ENCODE data around the gene TIMM10. TPM values are rescaled to one million over a fixed set of nuclear protein-coding genes. Genes with fewer than 3 reads are reported as not detected.

Gene TIMM10
- total and polyA plus RNA-seq, 11 donors, result 36.6 to 135 (median 46.4) TPM

DNA sequence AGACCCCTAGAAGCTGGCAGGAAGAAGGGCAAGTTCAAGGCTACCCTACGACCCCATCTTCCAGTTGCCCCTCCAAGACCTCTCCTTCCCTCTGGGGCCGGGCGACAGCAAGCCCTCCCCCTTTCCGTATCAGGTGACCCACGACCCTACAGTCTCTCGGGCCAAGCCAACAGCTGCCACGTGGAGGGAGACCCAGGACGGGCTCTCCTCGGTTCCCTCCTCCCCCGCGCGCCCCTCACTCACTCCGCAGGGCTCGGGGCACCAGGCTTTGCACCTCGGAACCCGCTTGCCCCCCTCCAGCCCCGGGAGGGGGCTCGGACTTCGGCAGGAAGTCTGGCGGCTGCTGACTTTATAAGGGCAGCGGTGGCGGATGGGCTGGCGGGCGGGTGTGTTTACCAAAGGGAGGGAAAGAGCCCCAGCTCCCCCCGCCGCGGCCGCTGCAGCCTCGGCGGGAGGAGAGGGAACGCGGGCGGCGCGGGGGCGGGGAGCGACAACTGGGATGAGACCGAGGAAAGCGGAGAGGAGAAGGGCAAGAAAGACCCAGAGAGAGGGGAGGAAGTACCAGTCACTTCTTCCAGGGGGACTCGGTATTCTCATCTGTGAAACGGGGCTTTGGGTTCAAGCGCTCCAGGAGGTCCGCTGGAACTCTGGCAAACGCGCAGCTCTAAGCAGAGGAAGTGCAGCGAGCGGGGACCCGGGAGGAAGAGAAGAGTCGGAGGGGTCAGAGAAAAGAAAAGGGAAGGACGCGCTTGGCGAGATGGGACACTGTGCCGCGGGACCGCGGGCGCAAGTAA is 15.8 kb downstream of the TIMM10 start:
- H3K27ac ChIP-seq, result peak overlapping the region in 11 of 12 donors; percentile 23 to 77 (median 60)
- H3K4me1 ChIP-seq, result peaks cover 0 to 25% (median 12%) of the 10 kb centered on the region in 12 donors
- intact Hi-C loops (cut with DNase I), result loop anchor here in 3 of 10 donors (2.0 to 10.0 kb wide), 3 partner anchors 14 to 170 kb away; no protein-coding TSS in a partner anchor
- no peaks in the 10 kb centered on the region for H3K36me3 ChIP-seq
- no peaks in the 10 kb centered on the region for H3K9me3 ChIP-seq
- peak overlapping the region; percentile 62 to 98 (median 80) for H3K4me3 ChIP-seq
- ATAC-seq (peak; percentile 11 to 77 (median 74)), DNase-seq (peak; percentile 59 to 82 (median 72))
- no peaks in the 10 kb centered on the region for H3K27me3 ChIP-seq
- 0% methylated on average over 56 to 57 of the region's 57 CpGs for WGBS, 4 donors
- no peak for TF ChIP-seq POLR2A (IDR thresholded peaks at IDR 0.05)
- TF ChIP-seq, protein P1, sequence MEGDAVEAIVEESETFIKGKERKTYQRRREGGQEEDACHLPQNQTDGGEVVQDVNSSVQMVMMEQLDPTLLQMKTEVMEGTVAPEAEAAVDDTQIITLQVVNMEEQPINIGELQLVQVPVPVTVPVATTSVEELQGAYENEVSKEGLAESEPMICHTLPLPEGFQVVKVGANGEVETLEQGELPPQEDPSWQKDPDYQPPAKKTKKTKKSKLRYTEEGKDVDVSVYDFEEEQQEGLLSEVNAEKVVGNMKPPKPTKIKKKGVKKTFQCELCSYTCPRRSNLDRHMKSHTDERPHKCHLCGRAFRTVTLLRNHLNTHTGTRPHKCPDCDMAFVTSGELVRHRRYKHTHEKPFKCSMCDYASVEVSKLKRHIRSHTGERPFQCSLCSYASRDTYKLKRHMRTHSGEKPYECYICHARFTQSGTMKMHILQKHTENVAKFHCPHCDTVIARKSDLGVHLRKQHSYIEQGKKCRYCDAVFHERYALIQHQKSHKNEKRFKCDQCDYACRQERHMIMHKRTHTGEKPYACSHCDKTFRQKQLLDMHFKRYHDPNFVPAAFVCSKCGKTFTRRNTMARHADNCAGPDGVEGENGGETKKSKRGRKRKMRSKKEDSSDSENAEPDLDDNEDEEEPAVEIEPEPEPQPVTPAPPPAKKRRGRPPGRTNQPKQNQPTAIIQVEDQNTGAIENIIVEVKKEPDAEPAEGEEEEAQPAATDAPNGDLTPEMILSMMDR (IDR thresholded peaks at IDR 0.05), result no peak

DNA sequence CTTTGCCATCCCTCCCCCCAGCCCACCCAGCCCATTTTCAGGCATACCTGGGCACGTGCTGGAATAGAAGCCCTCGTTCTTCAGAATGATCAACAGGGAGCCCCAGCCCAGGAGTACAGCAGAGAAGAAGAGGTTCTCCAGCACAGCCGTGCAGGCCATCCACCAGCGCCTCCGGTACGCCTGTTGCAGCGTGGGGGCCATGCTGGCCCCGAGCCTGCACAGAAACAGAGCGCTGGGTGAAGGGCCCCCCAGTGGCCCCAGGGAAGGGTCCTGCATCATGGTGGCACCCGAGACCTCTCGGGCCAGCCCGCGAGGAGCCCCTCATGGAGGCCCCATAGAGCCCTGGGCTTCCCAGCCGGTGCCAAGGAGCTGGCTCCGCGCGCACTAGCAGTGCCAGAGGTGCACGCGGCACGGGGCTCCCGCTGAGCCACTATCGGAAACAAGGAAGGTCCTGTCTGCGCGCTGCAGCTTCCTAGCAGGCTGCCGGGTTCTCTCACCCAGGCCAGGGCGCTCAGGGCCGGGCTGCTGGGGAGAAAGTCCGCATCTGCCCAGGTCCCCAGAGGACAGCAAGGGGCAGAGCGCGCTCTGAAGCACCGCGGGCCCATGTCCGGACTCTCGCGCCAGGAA is 16.5 kb downstream of the TIMM10 start:
- DNase-seq (peak; percentile 26 to 74 (median 50)), ATAC-seq (peak; percentile 32 to 71 (median 70))
- intact Hi-C loops (cut with DNase I), result loop anchor here in 3 of 10 donors (2.0 to 10.0 kb wide), 3 partner anchors 13 to 169 kb away; no protein-coding TSS in a partner anchor
- WGBS, 4 donors, result 0 to 19% (median 12%) methylated on average over 12 to 35 of the region's 35 CpGs
- no peaks in the 10 kb centered on the region for H3K36me3 ChIP-seq
- no peak for TF ChIP-seq POLR2A (IDR thresholded peaks at IDR 0.05)
- TF ChIP-seq, protein P1 (IDR thresholded peaks at IDR 0.05), result no peak
- peak overlapping the region; percentile 62 to 98 (median 80) for H3K4me3 ChIP-seq
- no peaks in the 10 kb centered on the region for H3K9me3 ChIP-seq
- no peaks in the 10 kb centered on the region for H3K27me3 ChIP-seq
- peaks cover 0 to 25% (median 12%) of the 10 kb centered on the region in 12 donors for H3K4me1 ChIP-seq
- peak overlapping the region in 11 of 12 donors; percentile 21 to 77 (median 60) for H3K27ac ChIP-seq

DNA sequence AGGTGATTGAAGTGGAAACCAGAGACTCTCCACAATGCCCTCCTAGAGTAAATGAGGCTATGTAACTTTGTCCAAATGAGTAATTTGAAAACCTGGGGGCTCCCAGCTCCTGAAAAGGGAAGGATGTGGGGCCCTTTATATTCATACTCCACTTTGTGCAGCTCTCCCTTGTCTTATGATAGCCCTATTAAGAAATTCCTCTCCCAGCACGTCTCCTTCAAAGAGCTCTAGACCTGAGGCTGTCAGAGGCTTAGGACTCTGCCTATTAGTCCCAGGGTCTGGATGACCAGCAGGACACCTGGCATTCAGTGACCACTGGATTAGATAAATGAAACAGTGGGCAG is 17.1 kb downstream of the TIMM10 start:
- DNase-seq (no peak), ATAC-seq (no peak)
- peaks cover 0 to 25% (median 12%) of the 10 kb centered on the region in 12 donors for H3K4me1 ChIP-seq
- H3K36me3 ChIP-seq, result no peaks in the 10 kb centered on the region
- H3K9me3 ChIP-seq, result no peaks in the 10 kb centered on the region
- WGBS, 4 donors, result 55 to 69% (median 63%) methylated on average over 1 of the region's 1 CpG
- peak overlapping the region in 2 of 12 donors; percentile 8 to 77 for H3K27ac ChIP-seq
- TF ChIP-seq POLR2A (IDR thresholded peaks at IDR 0.05), result no peak
- TF ChIP-seq, protein P1 (IDR thresholded peaks at IDR 0.05), result no peak
- intact Hi-C loops (cut with DNase I), result loop anchor here in 1 of 10 donors (10.0 kb wide), 1 partner anchor 169 kb away; no protein-coding TSS in a partner anchor
- no peaks in the 10 kb centered on the region for H3K27me3 ChIP-seq
- H3K4me3 ChIP-seq, result peak overlapping the region in 2 of 12 donors; percentile 85 to 97
